Measurements from ENCODE around the gene THBS2. TPM values are rescaled to one million over a fixed set of nuclear protein-coding genes. Genes with fewer than 3 reads are reported as not detected.

THBS2 gene
- total RNA-seq, 2 donors from 2014 or later = 16.2 to 24.5 TPM

DNA sequence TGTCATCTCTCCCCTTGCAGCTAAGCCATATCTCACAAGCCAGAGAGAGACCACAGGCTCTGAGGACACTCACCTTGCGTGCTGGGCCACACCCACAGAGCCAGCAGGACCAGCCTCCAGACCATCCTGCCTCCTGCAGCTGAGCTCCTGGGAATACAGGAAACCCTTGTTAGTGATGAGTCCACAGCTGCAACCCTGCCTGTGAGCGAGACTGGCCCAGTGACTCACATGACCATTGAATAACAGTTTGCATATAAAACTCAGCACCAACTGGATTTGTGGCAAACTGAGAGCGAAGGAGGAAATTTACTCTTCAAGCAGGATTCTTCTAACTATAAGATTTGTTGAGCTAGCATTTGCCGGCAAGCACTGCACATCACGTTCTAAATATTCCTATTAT, 3.0 kb downstream of the THBS2 start:
- Histone ChIP-seq H3K4me3 (peak overlapping the region in 1 of 2 donors; percentile 46), H3K27me3 (peaks cover 4 to 6% of the 10 kb centered on the region in 2 donors), H3K27ac (peak overlapping the region; percentile 32 to 55), H3K9me3 (no peaks in the 10 kb centered on the region), H3K4me1 (peaks cover 0 to 13% of the 10 kb centered on the region in 2 donors), H3K36me3 (peaks cover 20% of the 10 kb centered on the region)
- peak; percentile 79 for DNase-seq (ENCODE audit: low spot score)
- TF ChIP-seq CTCF (IDR thresholded peaks at IDR 0.05) = no peak

DNA sequence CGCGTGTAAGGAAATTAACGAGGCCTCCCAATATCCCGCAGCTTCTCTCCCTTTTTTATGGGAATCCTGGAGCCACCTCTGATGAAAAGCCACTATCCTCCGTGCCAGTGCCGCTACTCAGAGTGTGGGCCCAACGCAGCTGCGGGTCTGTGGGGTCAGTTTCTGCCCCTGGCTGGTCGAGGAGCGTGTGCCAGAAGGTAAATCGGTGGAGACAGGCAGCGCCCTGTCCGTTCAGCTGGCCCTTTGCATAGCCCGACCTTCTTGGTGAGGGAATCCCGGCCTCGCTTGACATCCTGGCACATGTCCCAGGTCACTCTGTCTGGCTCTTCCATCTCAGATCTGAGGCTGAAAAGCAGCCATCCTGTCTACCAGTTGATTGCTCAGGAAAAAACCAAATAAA, 4.6 kb downstream of the THBS2 start:
- TF ChIP-seq CTCF (IDR thresholded peaks at IDR 0.05) = no peak
- Histone ChIP-seq H3K4me3 (no peak overlapping the region), H3K27ac (no peak overlapping the region), H3K36me3 (peaks cover 20% of the 10 kb centered on the region), H3K4me1 (peaks cover 0 to 13% of the 10 kb centered on the region in 2 donors), H3K9me3 (no peaks in the 10 kb centered on the region), H3K27me3 (peaks cover under 1 to 6% of the 10 kb centered on the region in 2 donors)
- DNase-seq (ENCODE audit: low spot score) = no peak

GRCh38 chr6:169248521-169248971, 5.1 kb downstream of the THBS2 start:
- H3K27me3 ChIP-seq = peaks cover 0 to 6% of the 10 kb centered on the region in 2 donors
- no peak overlapping the region for H3K4me3 ChIP-seq
- H3K4me1 ChIP-seq = peaks cover 0 to 9% of the 10 kb centered on the region in 2 donors
- no peak overlapping the region for H3K27ac ChIP-seq
- DNase-seq (ENCODE audit: low spot score) = no peak
- no peaks in the 10 kb centered on the region for H3K9me3 ChIP-seq
- peaks cover 20% of the 10 kb centered on the region for H3K36me3 ChIP-seq
- no peak for TF ChIP-seq CTCF (IDR thresholded peaks at IDR 0.05)

- no peak for DNase-seq (ENCODE audit: low spot score)
- Histone ChIP-seq H3K4me1 (peaks cover 0 to 9% of the 10 kb centered on the region in 2 donors), H3K36me3 (peaks cover 20% of the 10 kb centered on the region), H3K9me3 (no peaks in the 10 kb centered on the region), H3K27ac (no peak overlapping the region), H3K4me3 (no peak overlapping the region), H3K27me3 (peaks cover 0 to 6% of the 10 kb centered on the region in 2 donors)
- no peak for TF ChIP-seq CTCF (IDR thresholded peaks at IDR 0.05)
Measured at GRCh38 chr6:169247991-169248390, 5.7 kb downstream of the THBS2 start.

DNA sequence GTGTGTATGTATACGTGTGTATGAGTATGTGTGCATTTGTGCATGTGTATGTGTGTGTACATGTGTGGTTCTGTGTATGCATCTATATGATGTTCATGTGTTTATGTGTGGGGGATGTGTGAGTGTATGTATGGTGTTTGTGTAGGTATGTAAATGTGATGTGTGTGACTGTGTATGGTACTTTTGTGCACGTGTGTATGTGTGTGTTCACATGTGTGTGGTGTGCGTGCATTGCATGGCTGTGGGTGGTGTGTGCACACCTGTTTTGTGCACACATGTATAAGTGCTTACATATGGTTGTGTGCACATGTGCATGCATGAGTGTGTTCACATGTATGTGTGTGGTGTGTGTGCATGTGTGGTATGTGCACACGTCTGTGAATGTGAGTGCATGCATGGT, 6.2 kb downstream of the THBS2 start:
- Histone ChIP-seq H3K36me3 (peaks cover 20% of the 10 kb centered on the region), H3K9me3 (no peaks in the 10 kb centered on the region), H3K27ac (no peak overlapping the region), H3K4me1 (peaks cover 0 to 5% of the 10 kb centered on the region in 2 donors), H3K4me3 (no peak overlapping the region), H3K27me3 (peaks cover 0 to 6% of the 10 kb centered on the region in 2 donors)
- DNase-seq (ENCODE audit: low spot score) = no peak
- no peak for TF ChIP-seq CTCF (IDR thresholded peaks at IDR 0.05)

- Histone ChIP-seq H3K4me1 (no peaks in the 10 kb centered on the region), H3K27me3 (no peaks in the 10 kb centered on the region), H3K9me3 (no peaks in the 10 kb centered on the region), H3K4me3 (no peak overlapping the region), H3K27ac (no peak overlapping the region), H3K36me3 (peaks cover 20% of the 10 kb centered on the region)
- TF ChIP-seq CTCF (IDR thresholded peaks at IDR 0.05) = no peak
- DNase-seq (ENCODE audit: low spot score) = no peak
Measured at GRCh38 chr6:169246445-169246844, 7.2 kb downstream of the THBS2 start.
